Stomach (tissue), 4 donors: ENCODE measurements around the gene MTG1.

Experiments
- POLR2A ChIP-seq, 4 donors: fragments of 450-650 bp; IDR thresholded peaks; one replicate each; pipeline ENCODE4 v1.6.1; 2016; ENCODE audit warnings: antibody characterized with exemption in 4 of 4, control low read depth in 2 of 4, mild to moderate bottlenecking in 1 of 4, moderate library complexity in 1 of 4
- TF ChIP-seq, protein P1 (sequence below), 7 experiments: fragments of 450-650 bp in 4 of 7; fragments of 200-600 bp in 3 of 7; sonication (generic) in 3 of 7; IDR thresholded peaks; one replicate each; pipeline ENCODE4 v1.5.1; 2016 to 2019; ENCODE audit warnings: antibody characterized with exemption in 7 of 7, control low read depth in 2 of 7, mild to moderate bottlenecking in 1 of 7

GRCh38 chr10:133440633-133441285 lies 46.8 kb downstream of the MTG1 start:
- TF ChIP-seq POLR2A (IDR thresholded peaks at IDR 0.05), result no peak
- TF ChIP-seq, protein P1, sequence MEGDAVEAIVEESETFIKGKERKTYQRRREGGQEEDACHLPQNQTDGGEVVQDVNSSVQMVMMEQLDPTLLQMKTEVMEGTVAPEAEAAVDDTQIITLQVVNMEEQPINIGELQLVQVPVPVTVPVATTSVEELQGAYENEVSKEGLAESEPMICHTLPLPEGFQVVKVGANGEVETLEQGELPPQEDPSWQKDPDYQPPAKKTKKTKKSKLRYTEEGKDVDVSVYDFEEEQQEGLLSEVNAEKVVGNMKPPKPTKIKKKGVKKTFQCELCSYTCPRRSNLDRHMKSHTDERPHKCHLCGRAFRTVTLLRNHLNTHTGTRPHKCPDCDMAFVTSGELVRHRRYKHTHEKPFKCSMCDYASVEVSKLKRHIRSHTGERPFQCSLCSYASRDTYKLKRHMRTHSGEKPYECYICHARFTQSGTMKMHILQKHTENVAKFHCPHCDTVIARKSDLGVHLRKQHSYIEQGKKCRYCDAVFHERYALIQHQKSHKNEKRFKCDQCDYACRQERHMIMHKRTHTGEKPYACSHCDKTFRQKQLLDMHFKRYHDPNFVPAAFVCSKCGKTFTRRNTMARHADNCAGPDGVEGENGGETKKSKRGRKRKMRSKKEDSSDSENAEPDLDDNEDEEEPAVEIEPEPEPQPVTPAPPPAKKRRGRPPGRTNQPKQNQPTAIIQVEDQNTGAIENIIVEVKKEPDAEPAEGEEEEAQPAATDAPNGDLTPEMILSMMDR (IDR thresholded peaks at IDR 0.05), result no peak
